ENCODE data around the gene RXFP3. TPM values are rescaled to one million over a fixed set of nuclear protein-coding genes. Genes with fewer than 3 reads are reported as not detected.
"Not testable (repeated sequence)": the region's sequence is repeated elsewhere in the genome, so short reads cannot be mapped to it uniquely, and the experiment has no call there.

RXFP3 gene
- total RNA-seq, 1 donor from 2014 or later: 0.44 TPM

GRCh38 chr5:33939556-33940262, 3.5 kb downstream of the RXFP3 start:
- H3K27ac Mint-ChIP-seq (ENCODE audit: unreplicated experiment): no peak overlapping the region
- peaks cover 7% of the 10 kb centered on the region for H3K27me3 Mint-ChIP-seq (ENCODE audit: unreplicated experiment)
- no peak for TF ChIP-seq CTCF (IDR thresholded peaks at IDR 0.05; ENCODE audit: partially characterized antibody, unreplicated experiment)
- H3K36me3 Mint-ChIP-seq (ENCODE audit: unreplicated experiment): no peaks in the 10 kb centered on the region
- no peak overlapping the region for H3K4me3 Mint-ChIP-seq (ENCODE audit: unreplicated experiment)
- no peak for DNase-seq
- H3K4me1 Mint-ChIP-seq (ENCODE audit: low read depth, unreplicated experiment): peaks cover 17% of the 10 kb centered on the region
- peaks cover 6% of the 10 kb centered on the region for H3K9me3 Mint-ChIP-seq (ENCODE audit: unreplicated experiment)

- Mint-ChIP-seq H3K4me1 (ENCODE audit: low read depth, unreplicated experiment) (peaks cover 13% of the 10 kb centered on the region), H3K4me3 (ENCODE audit: unreplicated experiment) (peak overlapping the region; percentile 23), H3K27ac (ENCODE audit: unreplicated experiment) (no peak overlapping the region), H3K36me3 (ENCODE audit: unreplicated experiment) (no peaks in the 10 kb centered on the region), H3K9me3 (ENCODE audit: unreplicated experiment) (peaks cover 5% of the 10 kb centered on the region), H3K27me3 (ENCODE audit: unreplicated experiment) (peaks cover 3% of the 10 kb centered on the region)
- no peak for DNase-seq
- TF ChIP-seq CTCF (IDR thresholded peaks at IDR 0.05; ENCODE audit: partially characterized antibody, unreplicated experiment): no peak
Measured at GRCh38 chr5:33941090-33941489, 4.9 kb downstream of the RXFP3 start.

GRCh38 chr5:33944543-33945132, 8.5 kb downstream of the RXFP3 start:
- H3K27ac Mint-ChIP-seq (ENCODE audit: unreplicated experiment): no peak overlapping the region
- H3K27me3 Mint-ChIP-seq (ENCODE audit: unreplicated experiment): no peaks in the 10 kb centered on the region
- no peaks in the 10 kb centered on the region for H3K36me3 Mint-ChIP-seq (ENCODE audit: unreplicated experiment)
- H3K9me3 Mint-ChIP-seq (ENCODE audit: unreplicated experiment): peaks cover 2% of the 10 kb centered on the region
- no peak for TF ChIP-seq CTCF (IDR thresholded peaks at IDR 0.05; ENCODE audit: partially characterized antibody, unreplicated experiment)
- H3K4me1 Mint-ChIP-seq (ENCODE audit: low read depth, unreplicated experiment): peaks cover 9% of the 10 kb centered on the region
- no peak overlapping the region for H3K4me3 Mint-ChIP-seq (ENCODE audit: unreplicated experiment)
- no peak for DNase-seq

GRCh38 chr5:33952175-33952574, 16.0 kb downstream of the RXFP3 start:
- not testable (repeated sequence) for H3K9me3 Mint-ChIP-seq (ENCODE audit: unreplicated experiment); DNase-seq; H3K36me3 Mint-ChIP-seq (ENCODE audit: unreplicated experiment); H3K27me3 Mint-ChIP-seq (ENCODE audit: unreplicated experiment); H3K4me3 Mint-ChIP-seq (ENCODE audit: unreplicated experiment); H3K27ac Mint-ChIP-seq (ENCODE audit: unreplicated experiment); H3K4me1 Mint-ChIP-seq (ENCODE audit: low read depth, unreplicated experiment)

GRCh38 chr5:33957577-33958150, 21.5 kb downstream of the RXFP3 start:
- DNase-seq: no peak
- Mint-ChIP-seq H3K36me3 (ENCODE audit: unreplicated experiment) (no peaks in the 10 kb centered on the region), H3K27ac (ENCODE audit: unreplicated experiment) (no peak overlapping the region), H3K4me1 (ENCODE audit: low read depth, unreplicated experiment) (no peaks in the 10 kb centered on the region), H3K27me3 (ENCODE audit: unreplicated experiment) (no peaks in the 10 kb centered on the region), H3K4me3 (ENCODE audit: unreplicated experiment) (no peak overlapping the region), H3K9me3 (ENCODE audit: unreplicated experiment) (peaks cover 2% of the 10 kb centered on the region)
- no peak for TF ChIP-seq CTCF (IDR thresholded peaks at IDR 0.05; ENCODE audit: partially characterized antibody, unreplicated experiment)
